GM12864 (cell line): ENCODE data around the gene RAPGEF6.
"Not testable (repeated sequence)": the region's sequence is repeated elsewhere in the genome, so short reads cannot be mapped to it uniquely, and the experiment has no call there.

Experiments used
- DNase-seq: peaks from one replicate; pipeline ENCODE4 v3.0.0-alpha.2; 2011; ENCODE audit warnings: low read depth
- H3K4me3 ChIP-seq: 2 replicates; pipeline ENCODE4 v1.5.1; 2011; ENCODE audit warnings: mild to moderate bottlenecking, low read depth, low read length, control low read depth
- CTCF ChIP-seq: IDR thresholded peaks from 2 replicates; pipeline ENCODE4 v1.5.1; 2011; ENCODE audit warnings: low read depth, mild to moderate bottlenecking, moderate library complexity, low read length, control low read depth, inconsistent platforms; ENCODE audit errors: missing control alignments

Gene RAPGEF6

GRCh38 chr5:131595088-131596033 lies 39.7 kb downstream of the RAPGEF6 start:
- no peak for TF ChIP-seq CTCF
- DNase-seq = no peak
- H3K4me3 ChIP-seq = no peak overlapping the region

- TF ChIP-seq CTCF = no peak
- no peak for DNase-seq
- H3K4me3 ChIP-seq = no peak overlapping the region
Measured at GRCh38 chr5:131593921-131594320, 41.1 kb downstream of the RAPGEF6 start.

DNA sequence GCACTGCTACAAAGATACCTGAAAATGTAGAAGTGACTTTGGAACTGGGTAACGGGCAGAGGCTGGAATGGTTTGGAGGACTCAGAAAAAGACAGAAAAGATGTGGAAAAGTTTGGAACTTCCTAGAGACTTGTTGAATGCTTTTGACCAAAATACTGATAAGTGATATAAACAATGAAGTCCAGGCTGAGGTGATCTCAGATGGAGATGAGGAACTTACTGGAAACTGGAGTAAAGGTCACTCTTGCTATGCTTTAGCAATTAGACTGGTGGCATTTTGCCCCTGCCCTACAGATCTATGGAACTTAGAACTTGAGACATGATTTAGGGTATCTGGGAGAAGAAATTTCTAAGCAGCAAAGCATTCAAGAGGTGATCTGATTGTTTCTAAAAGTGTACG lies 41.6 kb downstream of the RAPGEF6 start:
- H3K4me3 ChIP-seq, DNase-seq: not testable (repeated sequence)

DNA sequence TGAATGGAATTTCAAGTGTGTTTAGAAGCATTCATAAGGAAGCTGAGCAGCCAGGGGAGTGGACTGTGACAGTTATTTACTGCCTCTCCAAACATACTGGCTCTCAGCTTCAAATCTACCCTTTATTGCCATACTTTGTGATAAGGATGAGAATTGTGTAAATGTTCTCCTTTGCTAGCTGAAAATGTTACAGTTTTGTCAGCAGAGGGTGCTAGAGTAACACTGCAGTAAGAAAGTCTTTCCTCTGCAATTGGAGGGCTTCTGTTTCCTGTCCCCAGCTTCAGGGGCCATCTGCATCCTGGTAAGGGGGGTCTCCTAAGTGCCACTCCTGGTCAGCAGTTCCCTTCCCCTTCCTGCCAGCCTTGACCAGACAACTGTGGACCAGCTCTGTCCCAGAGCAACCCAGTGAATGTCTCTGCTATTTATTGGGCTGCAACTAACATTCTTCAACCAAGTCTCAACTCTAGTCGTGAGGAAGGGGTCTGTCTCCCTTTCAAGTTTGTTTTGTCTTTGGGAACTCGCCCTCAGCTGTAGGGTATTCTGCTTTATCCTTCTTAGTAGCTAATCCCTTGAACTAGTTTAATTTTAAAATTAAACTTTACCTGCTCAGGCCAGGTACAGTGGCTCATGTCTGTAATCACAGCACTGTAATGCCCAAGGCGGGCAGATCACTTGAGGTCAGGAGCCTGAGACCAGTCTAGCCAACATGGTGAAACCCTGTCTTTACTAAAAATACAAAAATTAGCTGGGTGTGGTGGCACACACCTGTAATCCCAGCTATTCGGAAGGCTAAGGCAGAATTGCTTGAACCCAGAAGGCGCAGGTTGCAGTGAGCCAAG lies 45.3 kb downstream of the RAPGEF6 start:
- peak; percentile 82 for TF ChIP-seq CTCF
- DNase-seq = peak; percentile 24
- no peak overlapping the region for H3K4me3 ChIP-seq

DNA sequence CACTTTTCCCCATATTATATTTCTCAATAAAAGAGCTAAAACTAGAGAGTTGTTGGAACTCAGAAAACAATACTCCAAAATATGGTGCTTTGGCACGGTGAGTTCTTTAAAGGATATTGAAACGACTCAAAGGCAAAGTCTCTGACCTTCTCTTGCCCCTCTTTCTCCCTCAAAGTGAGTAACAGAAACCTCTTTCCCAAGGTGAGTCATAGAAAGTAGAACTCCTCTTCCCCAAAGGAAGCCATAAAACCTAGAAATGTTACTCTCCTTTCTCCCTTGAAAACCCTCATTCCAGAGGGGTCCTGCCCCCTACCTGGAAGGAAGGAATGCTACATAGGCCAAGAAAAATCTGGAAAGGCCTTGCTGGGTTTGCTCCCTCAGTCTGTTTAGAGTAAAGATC lies 47.5 kb downstream of the RAPGEF6 start:
- TF ChIP-seq CTCF = no peak
- H3K4me3 ChIP-seq = no peak overlapping the region
- no peak for DNase-seq

DNA sequence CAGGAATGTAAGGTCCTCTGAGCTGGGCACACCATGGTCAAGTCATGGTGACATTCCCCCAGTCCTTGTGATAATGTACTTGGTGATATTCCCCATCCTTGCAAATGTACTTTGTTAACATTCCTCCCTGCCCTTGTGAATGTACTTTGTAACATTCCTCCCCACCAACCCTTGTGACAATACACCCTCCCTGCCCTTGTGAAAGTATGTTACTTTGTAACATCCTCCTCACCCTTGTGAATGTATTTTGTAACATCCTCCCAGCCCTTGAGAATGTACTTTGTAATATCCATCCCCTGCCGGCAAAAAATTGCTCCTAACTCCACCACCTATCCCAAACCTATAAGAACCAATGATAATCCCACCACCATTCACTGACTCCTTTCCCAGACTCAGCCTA lies 53.3 kb downstream of the RAPGEF6 start:
- no peak overlapping the region for H3K4me3 ChIP-seq
- TF ChIP-seq CTCF = no peak
- DNase-seq = no peak

DNA sequence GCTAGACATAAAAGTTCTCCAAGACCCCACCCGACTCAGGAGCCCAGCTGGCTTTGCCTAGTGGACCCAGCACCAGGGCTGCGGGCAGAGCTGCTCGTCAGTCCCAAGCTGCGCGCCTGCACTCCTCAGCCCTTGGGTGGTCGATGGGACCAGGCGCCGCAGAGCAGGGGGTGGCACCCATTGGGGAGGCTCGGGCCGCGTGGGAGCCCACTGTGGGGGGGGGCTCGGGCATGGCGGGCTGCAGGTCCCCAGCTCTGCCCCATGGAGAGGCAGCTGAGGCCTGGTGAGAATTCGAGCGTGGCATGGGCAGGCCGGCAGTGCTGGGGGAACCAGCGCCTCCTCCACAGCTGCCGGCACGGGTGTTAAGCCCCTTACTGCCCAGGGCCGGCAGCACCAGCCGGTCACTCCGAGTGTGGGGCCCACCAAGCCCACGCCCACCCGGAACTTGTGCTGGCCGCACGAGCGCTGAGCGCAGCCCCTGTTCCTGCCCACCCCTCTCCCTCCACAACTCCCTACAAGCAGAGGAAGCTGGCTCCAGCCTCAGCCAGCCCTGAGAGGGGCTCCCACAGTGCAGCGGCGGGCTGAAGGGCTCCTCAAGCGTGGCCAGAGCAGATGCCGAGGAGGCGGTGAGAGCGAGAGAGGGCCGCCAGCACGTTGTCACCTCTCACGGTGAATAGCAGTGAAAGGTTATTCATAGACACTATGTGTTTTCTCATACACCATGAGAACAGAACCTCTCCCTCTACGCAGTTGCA lies 54.9 kb downstream of the RAPGEF6 start:
- TF ChIP-seq CTCF = no peak
- no peak overlapping the region for H3K4me3 ChIP-seq

More for the DNA sequence above, 54.9 kb downstream of the RAPGEF6 start:
- no peak for DNase-seq
